ENCODE measurements around the gene CD300C.
"Not testable (repeated sequence)": the region's sequence is repeated elsewhere in the genome, so short reads cannot be mapped to it uniquely, and the experiment has no call there.

CD300C gene

GRCh38 chr17:74515941-74516340, 30.0 kb downstream of the CD300C start:
- ATAC-seq, result no peak
- H3K27ac Mint-ChIP-seq, result no peak overlapping the region

GRCh38 chr17:74514632-74515334, 31.1 kb downstream of the CD300C start:
- peak overlapping the region; percentile 99 for H3K27ac Mint-ChIP-seq
- no peak for DNase-seq (ENCODE audit: low spot score in 2 of 2)
- H3K9me3 Mint-ChIP-seq, result peaks cover 2% of the 10 kb centered on the region
- H3K36me3 Mint-ChIP-seq, result peaks cover 30% of the 10 kb centered on the region
- peak overlapping the region; percentile 43 for H3K4me3 Mint-ChIP-seq
- ATAC-seq, result peak; percentile 43
- H3K4me1 Mint-ChIP-seq, result peaks cover 45% of the 10 kb centered on the region

More at GRCh38 chr17:74515941-74516340, 30.0 kb downstream of the CD300C start:
- H3K9me3 Mint-ChIP-seq, result peaks cover 2% of the 10 kb centered on the region
- peak in 1 of 2 donors; percentile 36 for DNase-seq (ENCODE audit: low spot score in 2 of 2)
- H3K4me3 Mint-ChIP-seq, result no peak overlapping the region
- peaks cover 30% of the 10 kb centered on the region for H3K36me3 Mint-ChIP-seq
- peaks cover 55% of the 10 kb centered on the region for H3K4me1 Mint-ChIP-seq

- Mint-ChIP-seq H3K27ac (peak overlapping the region; percentile 99), H3K4me1 (peaks cover 40% of the 10 kb centered on the region), H3K36me3 (peaks cover 30% of the 10 kb centered on the region), H3K9me3 (peaks cover 2% of the 10 kb centered on the region), H3K4me3 (peak overlapping the region; percentile 43)
- ATAC-seq, result peak; percentile 46
- peak; percentile 42 to 83 for DNase-seq (ENCODE audit: low spot score in 2 of 2)
Observed at GRCh38 chr17:74513987-74514631, 31.8 kb downstream of the CD300C start.

- DNase-seq (ENCODE audit: low spot score in 2 of 2), result peak in 1 of 2 donors; percentile 54
- ATAC-seq, result peak; percentile 92
- Mint-ChIP-seq H3K36me3 (peaks cover 30% of the 10 kb centered on the region), H3K27ac (peak overlapping the region; percentile 89), H3K9me3 (peaks cover 2% of the 10 kb centered on the region), H3K4me3 (peak overlapping the region; percentile 17), H3K4me1 (peaks cover 40% of the 10 kb centered on the region)
Observed at GRCh38 chr17:74512624-74513091, 33.3 kb downstream of the CD300C start.

- Mint-ChIP-seq H3K4me3 (peak overlapping the region; percentile 17), H3K27ac (peak overlapping the region; percentile 89), H3K4me1 (peaks cover 40% of the 10 kb centered on the region), H3K36me3 (peaks cover 30% of the 10 kb centered on the region), H3K9me3 (peaks cover 2% of the 10 kb centered on the region)
- no peak for ATAC-seq
- peak in 1 of 2 donors; percentile 38 for DNase-seq (ENCODE audit: low spot score in 2 of 2)
Observed at GRCh38 chr17:74512036-74512435, 33.9 kb downstream of the CD300C start.

GRCh38 chr17:74508156-74508555, 37.8 kb downstream of the CD300C start:
- ATAC-seq (no peak), DNase-seq (ENCODE audit: low spot score in 2 of 2) (no peak)
- Mint-ChIP-seq H3K27ac (no peak overlapping the region), H3K36me3 (peaks cover 10% of the 10 kb centered on the region), H3K9me3 (no peaks in the 10 kb centered on the region), H3K4me1 (peaks cover 21% of the 10 kb centered on the region), H3K4me3 (no peak overlapping the region)

GRCh38 chr17:74503949-74504348, 42.0 kb downstream of the CD300C start:
- not testable (repeated sequence) for H3K4me3 Mint-ChIP-seq; H3K9me3 Mint-ChIP-seq; H3K4me1 Mint-ChIP-seq; DNase-seq (ENCODE audit: low spot score in 2 of 2); H3K27ac Mint-ChIP-seq; ATAC-seq; H3K36me3 Mint-ChIP-seq

GRCh38 chr17:74502861-74503260, 43.1 kb downstream of the CD300C start:
- H3K4me3 Mint-ChIP-seq, result no peak overlapping the region
- no peaks in the 10 kb centered on the region for H3K4me1 Mint-ChIP-seq
- no peak overlapping the region for H3K27ac Mint-ChIP-seq
- no peak for ATAC-seq
- H3K36me3 Mint-ChIP-seq, result no peaks in the 10 kb centered on the region
- no peaks in the 10 kb centered on the region for H3K9me3 Mint-ChIP-seq
- no peak for DNase-seq (ENCODE audit: low spot score in 2 of 2)

- no peak overlapping the region for H3K4me3 Mint-ChIP-seq
- H3K4me1 Mint-ChIP-seq, result peaks cover 4% of the 10 kb centered on the region
- DNase-seq (ENCODE audit: low spot score in 2 of 2) (no peak), ATAC-seq (no peak)
- H3K9me3 Mint-ChIP-seq, result no peaks in the 10 kb centered on the region
- no peak overlapping the region for H3K27ac Mint-ChIP-seq
- H3K36me3 Mint-ChIP-seq, result no peaks in the 10 kb centered on the region
Observed at GRCh38 chr17:74499992-74500391, 45.9 kb downstream of the CD300C start.

GRCh38 chr17:74497471-74497870, 48.4 kb downstream of the CD300C start:
- H3K4me3 Mint-ChIP-seq, result no peak overlapping the region
- DNase-seq (ENCODE audit: low spot score in 2 of 2), result no peak
- no peaks in the 10 kb centered on the region for H3K36me3 Mint-ChIP-seq
- peaks cover 12% of the 10 kb centered on the region for H3K4me1 Mint-ChIP-seq
- H3K9me3 Mint-ChIP-seq, result no peaks in the 10 kb centered on the region
- H3K27ac Mint-ChIP-seq, result no peak overlapping the region
- ATAC-seq, result no peak

GRCh38 chr17:74493331-74493833, 52.5 kb downstream of the CD300C start:
- Mint-ChIP-seq H3K36me3 (no peaks in the 10 kb centered on the region), H3K27ac (no peak overlapping the region), H3K9me3 (no peaks in the 10 kb centered on the region), H3K4me1 (peaks cover 36% of the 10 kb centered on the region), H3K4me3 (no peak overlapping the region)
- ATAC-seq (peak; percentile 77), DNase-seq (ENCODE audit: low spot score in 2 of 2) (peak; percentile 54 to 78)

GRCh38 chr17:74491626-74492025, 54.3 kb downstream of the CD300C start:
- H3K4me3 Mint-ChIP-seq, result peak overlapping the region; percentile 46
- no peak for DNase-seq (ENCODE audit: low spot score in 2 of 2)

More at GRCh38 chr17:74491626-74492025, 54.3 kb downstream of the CD300C start:
- H3K9me3 Mint-ChIP-seq, result no peaks in the 10 kb centered on the region
- peaks cover 8% of the 10 kb centered on the region for H3K36me3 Mint-ChIP-seq
- H3K27ac Mint-ChIP-seq, result peak overlapping the region; percentile 91
- peak; percentile 93 for ATAC-seq
- H3K4me1 Mint-ChIP-seq, result peaks cover 40% of the 10 kb centered on the region
